ENCODE data around the gene ACYP2. TPM values are rescaled to one million over a fixed set of nuclear protein-coding genes. Genes with fewer than 3 reads are reported as not detected.
A peak's percentile ranks its signal among the peaks of the same experiment; 100 is the strongest.

The ACYP2 gene
- total RNA-seq, 1 donor from 2014 or later, result 7.0 TPM

- TF ChIP-seq CTCF (IDR thresholded peaks at IDR 0.05; ENCODE audit: unreplicated experiment), result no peak
- H3K27ac Mint-ChIP-seq (ENCODE audit: unreplicated experiment), result peak overlapping the region; percentile 65
- peaks cover 11% of the 10 kb centered on the region for H3K4me1 Mint-ChIP-seq (ENCODE audit: unreplicated experiment)
- peak overlapping the region; percentile 29 for H3K4me3 Mint-ChIP-seq (ENCODE audit: unreplicated experiment)
- H3K27me3 Mint-ChIP-seq (ENCODE audit: unreplicated experiment), result peaks cover 10% of the 10 kb centered on the region
- no peaks in the 10 kb centered on the region for H3K36me3 Mint-ChIP-seq (ENCODE audit: low read depth, unreplicated experiment)
- H3K9me3 Mint-ChIP-seq (ENCODE audit: unreplicated experiment), result no peaks in the 10 kb centered on the region
- DNase-seq (ENCODE audit: low spot score), result peak; percentile 95
These were observed 214.9 kb downstream of the ACYP2 start for GRCh38 chr2:54330162-54330925.

- Mint-ChIP-seq H3K4me3 (ENCODE audit: unreplicated experiment) (peak overlapping the region; percentile 45), H3K27me3 (ENCODE audit: unreplicated experiment) (peaks cover 10% of the 10 kb centered on the region), H3K36me3 (ENCODE audit: low read depth, unreplicated experiment) (no peaks in the 10 kb centered on the region), H3K4me1 (ENCODE audit: unreplicated experiment) (peaks cover 11% of the 10 kb centered on the region), H3K9me3 (ENCODE audit: unreplicated experiment) (no peaks in the 10 kb centered on the region), H3K27ac (ENCODE audit: unreplicated experiment) (peak overlapping the region; percentile 65)
- DNase-seq (ENCODE audit: low spot score), result no peak
- TF ChIP-seq CTCF (IDR thresholded peaks at IDR 0.05; ENCODE audit: unreplicated experiment), result no peak
These were observed 215.8 kb downstream of the ACYP2 start for GRCh38 chr2:54330926-54331835.

GRCh38 chr2:54332386-54332785, 217.0 kb downstream of the ACYP2 start:
- DNase-seq (ENCODE audit: low spot score), result no peak
- Mint-ChIP-seq H3K4me1 (ENCODE audit: unreplicated experiment) (peaks cover 11% of the 10 kb centered on the region), H3K27ac (ENCODE audit: unreplicated experiment) (peak overlapping the region; percentile 49), H3K4me3 (ENCODE audit: unreplicated experiment) (peak overlapping the region; percentile 24), H3K27me3 (ENCODE audit: unreplicated experiment) (peaks cover 10% of the 10 kb centered on the region), H3K36me3 (ENCODE audit: low read depth, unreplicated experiment) (no peaks in the 10 kb centered on the region), H3K9me3 (ENCODE audit: unreplicated experiment) (no peaks in the 10 kb centered on the region)
- no peak for TF ChIP-seq CTCF (IDR thresholded peaks at IDR 0.05; ENCODE audit: unreplicated experiment)

- Mint-ChIP-seq H3K27ac (ENCODE audit: unreplicated experiment) (no peak overlapping the region), H3K36me3 (ENCODE audit: low read depth, unreplicated experiment) (no peaks in the 10 kb centered on the region), H3K4me3 (ENCODE audit: unreplicated experiment) (no peak overlapping the region), H3K27me3 (ENCODE audit: unreplicated experiment) (peaks cover 3% of the 10 kb centered on the region), H3K4me1 (ENCODE audit: unreplicated experiment) (peaks cover 2% of the 10 kb centered on the region), H3K9me3 (ENCODE audit: unreplicated experiment) (no peaks in the 10 kb centered on the region)
- DNase-seq (ENCODE audit: low spot score), result no peak
- no peak for TF ChIP-seq CTCF (IDR thresholded peaks at IDR 0.05; ENCODE audit: unreplicated experiment)
These were observed 220.9 kb downstream of the ACYP2 start for GRCh38 chr2:54336136-54336976.

Measured in endothelial cell (in vitro differentiated cells).